ENCODE measurements around the gene RAI14.
A peak's percentile ranks its signal among the peaks of the same experiment; 100 is the strongest.
"Not testable (repeated sequence)": the region's sequence is repeated elsewhere in the genome, so short reads cannot be mapped to it uniquely, and the experiment has no call there.

RAI14 gene

GRCh38 chr5:34753236-34753635 lies 97.1 kb downstream of the RAI14 start:
- not testable (repeated sequence) for H2BK5ac ChIP-seq (ENCODE audit: low read depth, low read length, poor library complexity); DNase-seq; H2BK120ac ChIP-seq (ENCODE audit: insufficient read depth, low read length, poor library complexity); H2AK5ac ChIP-seq (ENCODE audit: low read length); H3K79me2 ChIP-seq (ENCODE audit: control insufficient read depth, insufficient read depth, low read length, poor library complexity); H4K12ac ChIP-seq (ENCODE audit: low read depth, low read length); H3K14ac ChIP-seq (ENCODE audit: low read length); H3K27me3 ChIP-seq (ENCODE audit: insufficient read depth, low read length); H3K36me3 ChIP-seq (ENCODE audit: control insufficient read depth in 1 of 2, insufficient read depth in 2 of 2, low read length in 2 of 2); H3K9ac ChIP-seq (ENCODE audit: low read length); H3K4me2 ChIP-seq (ENCODE audit: low read length); H4K91ac ChIP-seq (ENCODE audit: low read depth, low read length); H3K18ac ChIP-seq (ENCODE audit: low read length); H3K79me1 ChIP-seq (ENCODE audit: low read length); H2AFZ ChIP-seq (ENCODE audit: insufficient read depth, low read length, poor library complexity); H4K8ac ChIP-seq (ENCODE audit: low read depth, low read length); H3K23ac ChIP-seq (ENCODE audit: low read length); H3K9me3 ChIP-seq (ENCODE audit: insufficient read depth, low read depth, low read length); H3K27ac ChIP-seq (ENCODE audit: low read depth, low read length); H3K4me3 ChIP-seq (ENCODE audit: low read depth, low read length); H2BK12ac ChIP-seq (ENCODE audit: low read length)
- no CpG with 5 or more reads among the region's 2 CpGs for WGBS (ENCODE audit: extremely low coverage, insufficient coverage, insufficient read length)
- Histone ChIP-seq H3K4ac (ENCODE audit: low read depth, low read length) (peak overlapping the region; percentile 42), H3K4me1 (ENCODE audit: control insufficient read depth in 1 of 2, insufficient read depth in 2 of 2, low read length in 2 of 2) (peaks cover 11 to 28% of the 10 kb centered on the region in 2 experiments)

GRCh38 chr5:34755926-34756325 lies 99.8 kb downstream of the RAI14 start:
- Histone ChIP-seq H3K9me3 (ENCODE audit: insufficient read depth, low read depth, low read length) (no peaks in the 10 kb centered on the region), H2BK5ac (ENCODE audit: low read depth, low read length, poor library complexity) (peak overlapping the region; percentile 12), H3K4ac (ENCODE audit: low read depth, low read length) (no peak overlapping the region), H2BK12ac (ENCODE audit: low read length) (peak overlapping the region; percentile 20), H3K14ac (ENCODE audit: low read length) (no peak overlapping the region), H2AFZ (ENCODE audit: insufficient read depth, low read length, poor library complexity) (no peak overlapping the region), H3K4me2 (ENCODE audit: low read length) (no peak overlapping the region), H2BK120ac (ENCODE audit: insufficient read depth, low read length, poor library complexity) (no peak overlapping the region), H3K79me1 (ENCODE audit: low read length) (peaks cover 2% of the 10 kb centered on the region), H2AK5ac (ENCODE audit: low read length) (no peak overlapping the region), H3K4me1 (ENCODE audit: control insufficient read depth in 1 of 2, insufficient read depth in 2 of 2, low read length in 2 of 2) (peaks cover 7 to 19% of the 10 kb centered on the region in 2 experiments), H3K4me3 (ENCODE audit: low read depth, low read length) (no peak overlapping the region), H3K79me2 (ENCODE audit: control insufficient read depth, insufficient read depth, low read length, poor library complexity) (no peaks in the 10 kb centered on the region), H3K23ac (ENCODE audit: low read length) (no peak overlapping the region), H3K18ac (ENCODE audit: low read length) (peak overlapping the region; percentile 27), H4K8ac (ENCODE audit: low read depth, low read length) (no peak overlapping the region), H4K12ac (ENCODE audit: low read depth, low read length) (no peak overlapping the region), H3K36me3 (ENCODE audit: control insufficient read depth in 1 of 2, insufficient read depth in 2 of 2, low read length in 2 of 2) (peaks cover 11 to 19% of the 10 kb centered on the region in 2 experiments), H3K27me3 (ENCODE audit: insufficient read depth, low read length) (no peaks in the 10 kb centered on the region), H3K27ac (ENCODE audit: low read depth, low read length) (peak overlapping the region; percentile 32), H4K91ac (ENCODE audit: low read depth, low read length) (no peak overlapping the region), H3K9ac (ENCODE audit: low read length) (no peak overlapping the region)
- DNase-seq: no peak
- no CpG with 5 or more reads among the region's 4 CpGs for WGBS (ENCODE audit: extremely low coverage, insufficient coverage, insufficient read length)

GRCh38 chr5:34756781-34757624 lies 100.9 kb downstream of the RAI14 start:
- H3K4me3 ChIP-seq (ENCODE audit: low read depth, low read length): no peak overlapping the region
- H3K23ac ChIP-seq (ENCODE audit: low read length): no peak overlapping the region
- no peak overlapping the region for H3K14ac ChIP-seq (ENCODE audit: low read length)
- no peak overlapping the region for H3K4ac ChIP-seq (ENCODE audit: low read depth, low read length)
- no peak overlapping the region for H2BK120ac ChIP-seq (ENCODE audit: insufficient read depth, low read length, poor library complexity)
- peak in 1 of 2 donors; percentile 46 for DNase-seq
- H2AFZ ChIP-seq (ENCODE audit: insufficient read depth, low read length, poor library complexity): no peak overlapping the region
- no peak overlapping the region for H3K4me2 ChIP-seq (ENCODE audit: low read length)
- no peaks in the 10 kb centered on the region for H3K27me3 ChIP-seq (ENCODE audit: insufficient read depth, low read length)
- peaks cover 16 to 25% of the 10 kb centered on the region in 2 experiments for H3K36me3 ChIP-seq (ENCODE audit: control insufficient read depth in 1 of 2, insufficient read depth in 2 of 2, low read length in 2 of 2)
- no peak overlapping the region for H2AK5ac ChIP-seq (ENCODE audit: low read length)
- H3K9ac ChIP-seq (ENCODE audit: low read length): no peak overlapping the region
- peak overlapping the region; percentile 32 for H3K27ac ChIP-seq (ENCODE audit: low read depth, low read length)
- WGBS (ENCODE audit: extremely low coverage, insufficient coverage, insufficient read length): no CpG with 5 or more reads among the region's 20 CpGs
- no peak overlapping the region for H2BK5ac ChIP-seq (ENCODE audit: low read depth, low read length, poor library complexity)
- no peak overlapping the region for H4K12ac ChIP-seq (ENCODE audit: low read depth, low read length)
- no peak overlapping the region for H4K91ac ChIP-seq (ENCODE audit: low read depth, low read length)
- H3K4me1 ChIP-seq (ENCODE audit: control insufficient read depth in 1 of 2, insufficient read depth in 2 of 2, low read length in 2 of 2): peaks cover 7 to 19% of the 10 kb centered on the region in 2 experiments
- H4K8ac ChIP-seq (ENCODE audit: low read depth, low read length): no peak overlapping the region
- peaks cover 5% of the 10 kb centered on the region for H3K79me1 ChIP-seq (ENCODE audit: low read length)
- peak overlapping the region; percentile 0 for H2BK12ac ChIP-seq (ENCODE audit: low read length)
- H3K18ac ChIP-seq (ENCODE audit: low read length): peak overlapping the region; percentile 6
- H3K79me2 ChIP-seq (ENCODE audit: control insufficient read depth, insufficient read depth, low read length, poor library complexity): peaks cover 2% of the 10 kb centered on the region
- no peaks in the 10 kb centered on the region for H3K9me3 ChIP-seq (ENCODE audit: insufficient read depth, low read depth, low read length)

- H2BK12ac ChIP-seq (ENCODE audit: low read length): no peak overlapping the region
- no peak overlapping the region for H3K27ac ChIP-seq (ENCODE audit: low read depth, low read length)
- no peaks in the 10 kb centered on the region for H3K9me3 ChIP-seq (ENCODE audit: insufficient read depth, low read depth, low read length)
- WGBS (ENCODE audit: extremely low coverage, insufficient coverage, insufficient read length): no CpG with 5 or more reads among the region's 3 CpGs
- H3K79me2 ChIP-seq (ENCODE audit: control insufficient read depth, insufficient read depth, low read length, poor library complexity): peaks cover 2% of the 10 kb centered on the region
- no peak overlapping the region for H3K4me3 ChIP-seq (ENCODE audit: low read depth, low read length)
- DNase-seq: no peak
- H2AFZ ChIP-seq (ENCODE audit: insufficient read depth, low read length, poor library complexity): no peak overlapping the region
- H3K23ac ChIP-seq (ENCODE audit: low read length): no peak overlapping the region
- H3K4ac ChIP-seq (ENCODE audit: low read depth, low read length): no peak overlapping the region
- H2AK5ac ChIP-seq (ENCODE audit: low read length): no peak overlapping the region
- H3K27me3 ChIP-seq (ENCODE audit: insufficient read depth, low read length): no peaks in the 10 kb centered on the region
- no peak overlapping the region for H4K8ac ChIP-seq (ENCODE audit: low read depth, low read length)
- no peak overlapping the region for H3K14ac ChIP-seq (ENCODE audit: low read length)
- peaks cover 16 to 25% of the 10 kb centered on the region in 2 experiments for H3K36me3 ChIP-seq (ENCODE audit: control insufficient read depth in 1 of 2, insufficient read depth in 2 of 2, low read length in 2 of 2)
- no peak overlapping the region for H4K12ac ChIP-seq (ENCODE audit: low read depth, low read length)
- H4K91ac ChIP-seq (ENCODE audit: low read depth, low read length): no peak overlapping the region
- no peak overlapping the region for H3K9ac ChIP-seq (ENCODE audit: low read length)
- H3K18ac ChIP-seq (ENCODE audit: low read length): no peak overlapping the region
- H3K4me1 ChIP-seq (ENCODE audit: control insufficient read depth in 1 of 2, insufficient read depth in 2 of 2, low read length in 2 of 2): peaks cover 7 to 19% of the 10 kb centered on the region in 2 experiments
- no peak overlapping the region for H3K4me2 ChIP-seq (ENCODE audit: low read length)
- no peak overlapping the region for H2BK120ac ChIP-seq (ENCODE audit: insufficient read depth, low read length, poor library complexity)
- H2BK5ac ChIP-seq (ENCODE audit: low read depth, low read length, poor library complexity): no peak overlapping the region
- H3K79me1 ChIP-seq (ENCODE audit: low read length): peaks cover 5% of the 10 kb centered on the region
Observed at GRCh38 chr5:34758514-34758913, 102.4 kb downstream of the RAI14 start.

All from trophoblast cell (in vitro differentiated cells and primary cell).